HG03558 (cell line): Measurements from ENCODE around the gene PPP6R3.
"Not testable (repeated sequence)": the region's sequence is repeated elsewhere in the genome, so short reads cannot be mapped to it uniquely, and the experiment has no call there.

Experiments used
- ATAC-seq: cut with Tn5 transposase; IDR thresholded peaks from one replicate; pipeline ENCODE4 v1.9.1; 2021; ENCODE audit warnings: moderate number of reproducible peaks; ENCODE audit not compliant: unreplicated experiment; ENCODE audit errors: extremely low read depth

PPP6R3 gene

DNA sequence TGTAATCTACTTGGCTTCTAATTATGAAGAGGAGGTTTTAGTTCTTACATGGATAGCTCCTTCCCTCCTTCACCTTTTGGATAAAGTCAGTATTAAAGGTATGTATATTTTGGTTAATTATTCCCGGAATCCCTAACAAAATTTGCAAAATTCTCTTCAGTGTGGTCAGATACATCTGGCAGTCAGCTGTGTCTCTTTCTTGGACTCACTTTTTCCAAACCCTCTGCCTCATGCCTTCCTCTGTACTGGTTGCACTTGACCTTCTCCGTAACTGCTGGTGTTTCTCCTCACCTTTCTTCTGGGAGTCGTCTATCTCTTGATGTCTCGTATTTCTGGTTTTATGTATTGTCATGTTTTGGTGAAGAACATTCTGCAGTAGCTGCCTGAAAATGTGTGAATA is 62.5 kb downstream of the PPP6R3 start:
- ATAC-seq = no peak

DNA sequence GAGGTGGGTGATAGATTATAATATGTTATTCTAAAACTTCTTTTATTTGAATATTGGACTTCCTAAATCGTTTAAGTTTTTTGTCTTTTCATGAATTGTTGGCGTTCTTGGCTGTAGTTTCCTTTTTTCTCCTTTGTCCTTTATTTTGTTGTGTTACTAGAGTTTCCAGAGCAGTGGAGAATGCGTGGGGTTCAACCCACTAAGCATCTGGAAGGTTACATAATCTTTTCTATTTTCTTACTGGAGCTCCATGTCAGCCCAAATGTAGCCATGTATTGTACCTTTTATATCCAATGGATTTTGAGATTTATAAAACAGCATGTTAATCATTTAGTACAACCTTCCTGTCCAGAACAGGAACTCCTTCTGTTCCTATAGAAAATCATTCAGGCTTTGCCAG is 63.2 kb downstream of the PPP6R3 start:
- no peak for ATAC-seq

DNA sequence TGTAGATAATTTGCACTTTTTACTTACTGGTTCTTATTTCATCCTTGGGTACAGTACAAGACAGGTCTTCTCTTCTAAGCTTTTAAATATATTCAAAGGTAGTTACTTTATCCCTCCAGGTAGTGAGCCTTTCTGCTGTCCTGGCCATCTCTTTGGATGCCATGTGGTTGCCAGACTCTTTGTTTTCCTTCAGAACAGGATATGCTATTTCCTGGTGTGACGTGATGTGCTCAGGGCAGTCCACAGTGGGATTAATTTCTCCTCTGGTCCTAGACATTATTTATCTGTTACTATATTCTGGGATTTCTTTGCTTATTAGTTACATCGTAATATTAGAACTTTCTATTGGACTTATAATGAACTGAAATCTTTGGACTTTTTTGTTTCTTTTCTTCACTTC is 63.7 kb downstream of the PPP6R3 start:
- ATAC-seq = no peak

DNA sequence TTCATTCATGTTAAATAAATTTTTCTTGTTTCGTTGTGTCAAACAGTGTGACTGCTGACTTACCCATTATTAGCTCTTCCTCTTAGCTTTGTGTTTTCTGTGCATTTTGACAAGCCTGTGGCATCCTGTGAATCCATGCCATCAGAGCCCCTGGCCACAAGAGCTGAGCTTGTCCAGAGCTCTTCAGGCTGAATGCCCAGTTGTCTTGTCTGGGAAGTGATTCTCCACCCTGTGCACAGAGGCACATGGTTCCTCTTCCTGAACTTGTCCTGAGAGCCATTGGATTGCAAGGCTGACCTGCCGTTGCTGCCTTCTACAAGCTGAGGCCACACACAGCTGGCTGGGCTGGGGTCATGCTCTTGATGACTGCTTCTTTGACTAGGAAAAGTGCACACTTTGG is 64.1 kb downstream of the PPP6R3 start:
- no peak for ATAC-seq

DNA sequence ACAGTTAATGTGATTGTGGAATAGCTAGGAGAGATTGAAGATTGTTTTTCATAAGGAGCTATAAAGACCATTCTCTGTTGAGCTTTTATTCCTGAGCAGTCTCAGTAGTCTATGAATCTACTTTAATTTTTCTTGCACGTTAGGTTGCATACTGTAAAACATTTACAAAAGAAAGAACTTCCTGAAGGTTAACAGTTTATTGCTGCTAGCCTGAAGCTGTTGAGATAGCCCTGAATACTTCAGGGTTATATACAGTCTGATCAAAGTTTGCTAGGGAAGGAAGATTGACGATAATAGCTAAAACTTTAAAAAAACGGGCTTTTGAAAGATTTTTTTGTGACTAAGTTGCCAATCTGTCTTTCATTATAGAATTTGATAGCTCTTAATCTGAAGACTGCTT is 64.8 kb downstream of the PPP6R3 start:
- ATAC-seq = no peak

DNA sequence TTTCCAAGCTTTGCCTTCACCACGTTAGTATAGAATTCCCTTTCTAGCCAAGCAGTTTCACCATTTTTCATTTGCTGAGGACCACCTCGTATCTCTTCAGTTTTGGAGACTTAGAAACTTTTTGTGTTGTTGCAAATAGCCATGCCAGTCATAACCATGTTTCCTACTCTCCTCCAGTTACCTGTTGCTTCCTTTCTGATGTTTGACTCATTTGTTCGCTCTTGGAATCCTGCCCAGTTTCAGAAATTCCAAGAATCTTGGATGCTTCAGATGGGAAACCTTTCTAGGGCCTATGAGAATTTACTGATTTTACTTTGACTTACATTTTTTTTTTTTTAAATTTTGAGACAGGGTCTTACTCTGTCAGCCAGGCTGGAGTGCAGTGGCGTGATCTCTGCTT is 65.4 kb downstream of the PPP6R3 start:
- ATAC-seq = no peak

DNA sequence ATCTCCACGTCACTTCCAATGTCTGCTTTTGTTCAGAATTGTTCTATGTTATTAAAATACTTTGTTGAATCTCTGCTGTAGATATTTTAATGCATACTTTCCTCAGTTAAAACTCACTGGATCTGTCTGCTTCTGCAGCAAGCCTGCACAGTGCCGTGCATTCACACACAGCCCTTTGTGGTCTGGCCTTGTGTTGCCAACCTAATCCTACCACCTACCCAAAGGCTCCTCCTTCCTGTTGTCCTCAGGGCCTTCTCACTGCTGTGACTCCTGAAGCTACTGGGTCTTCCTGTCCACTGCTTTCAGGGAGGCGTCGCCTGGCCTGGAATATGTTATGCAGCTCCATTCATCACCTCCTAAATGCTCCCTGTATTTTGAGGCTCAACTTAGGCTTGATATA is 67.0 kb downstream of the PPP6R3 start:
- ATAC-seq = no peak

DNA sequence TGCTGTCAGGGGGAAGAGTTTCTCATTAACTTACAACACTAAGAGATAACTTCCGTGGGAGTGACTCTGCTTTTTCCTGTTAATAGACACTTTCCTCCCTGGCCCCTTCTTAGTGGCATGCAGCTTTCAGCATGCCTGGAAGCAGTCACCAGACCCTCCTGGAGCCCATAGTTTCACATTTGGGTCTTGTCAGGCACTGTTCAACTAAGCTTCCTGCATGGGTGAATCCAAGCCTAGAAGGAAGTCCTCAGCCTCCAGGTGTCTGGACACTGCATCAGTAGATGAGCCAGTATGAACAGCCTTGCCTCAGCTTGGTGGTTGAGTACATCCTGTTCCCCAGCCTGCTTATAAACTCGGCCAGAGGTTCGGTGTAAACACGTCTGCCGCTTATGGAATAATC is 68.1 kb downstream of the PPP6R3 start:
- ATAC-seq = no peak

DNA sequence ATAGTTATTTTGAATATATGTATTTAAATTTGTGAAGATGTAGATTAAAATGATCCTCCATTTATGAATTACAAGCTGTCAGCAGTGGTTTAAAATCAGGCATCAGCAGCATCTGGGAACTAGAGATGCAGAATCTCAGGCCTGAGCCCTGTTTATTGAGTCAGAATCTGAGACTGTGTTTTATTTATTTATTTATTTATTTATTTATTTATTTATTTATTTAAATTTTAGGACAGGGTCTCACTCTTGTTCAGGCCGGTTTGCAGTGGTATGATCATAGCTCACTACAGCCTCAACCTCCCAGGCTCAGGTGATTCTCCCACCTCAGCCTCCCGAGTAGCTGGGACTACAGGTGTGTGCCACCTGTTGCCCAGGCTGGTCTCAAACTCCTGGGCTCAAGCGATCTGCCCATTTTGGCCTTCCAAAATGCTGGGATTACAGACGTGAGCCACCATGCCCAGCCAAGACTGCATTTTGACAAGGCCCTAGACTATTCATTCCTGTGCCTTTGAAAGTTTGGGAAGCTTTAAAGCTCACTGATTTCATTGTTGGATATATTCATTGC is 70.7 kb downstream of the PPP6R3 start:
- ATAC-seq = no peak

DNA sequence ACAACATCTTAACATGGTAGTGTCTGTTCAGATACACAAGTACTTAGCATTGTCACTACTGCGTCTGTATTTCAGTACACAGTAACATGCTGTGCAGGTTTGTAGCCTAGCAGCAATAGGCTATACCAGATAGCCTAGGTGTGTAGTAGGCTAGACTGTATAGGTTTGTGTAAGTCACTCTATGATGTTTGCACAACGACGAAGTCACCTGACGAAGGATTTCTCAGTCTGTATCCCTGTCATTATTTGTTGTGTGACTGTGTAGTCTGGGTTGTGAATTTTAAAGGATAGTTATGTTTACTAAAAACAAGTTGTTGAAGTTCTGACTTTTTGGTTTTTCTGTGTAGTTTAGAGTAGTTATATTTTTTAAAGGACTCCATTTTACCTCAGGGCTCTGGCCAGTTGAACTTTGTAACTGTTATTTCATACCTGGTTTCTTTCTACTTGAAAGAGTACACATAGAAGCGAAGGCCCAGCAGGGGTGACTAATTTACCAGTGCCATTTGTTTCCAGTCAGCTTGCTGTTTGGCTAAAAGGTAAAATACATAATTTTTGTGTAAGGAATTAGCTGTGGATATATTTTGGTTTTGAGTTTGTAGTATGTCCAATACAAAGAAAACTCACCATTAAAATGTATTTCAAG is 72.3 kb downstream of the PPP6R3 start:
- ATAC-seq = no peak

DNA sequence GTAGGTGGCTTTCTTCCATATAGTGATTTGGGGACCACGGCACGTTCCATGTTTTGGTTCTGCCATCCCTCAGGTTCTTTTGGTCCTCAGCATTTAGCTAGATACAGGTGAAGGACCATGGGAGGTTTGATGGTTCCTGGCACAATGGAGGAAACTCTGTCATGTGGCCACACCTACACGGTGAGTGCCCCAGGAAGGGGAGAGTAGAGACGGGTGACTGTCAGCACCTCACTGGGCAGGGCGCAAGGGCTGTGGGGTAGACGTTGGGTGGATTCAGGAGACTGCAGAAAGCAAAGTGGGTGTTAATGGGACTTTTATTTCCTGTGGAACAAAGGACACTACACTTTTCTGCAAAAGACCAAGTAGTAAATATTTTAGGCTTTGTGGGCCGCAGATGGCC is 73.4 kb downstream of the PPP6R3 start:
- no peak for ATAC-seq

DNA sequence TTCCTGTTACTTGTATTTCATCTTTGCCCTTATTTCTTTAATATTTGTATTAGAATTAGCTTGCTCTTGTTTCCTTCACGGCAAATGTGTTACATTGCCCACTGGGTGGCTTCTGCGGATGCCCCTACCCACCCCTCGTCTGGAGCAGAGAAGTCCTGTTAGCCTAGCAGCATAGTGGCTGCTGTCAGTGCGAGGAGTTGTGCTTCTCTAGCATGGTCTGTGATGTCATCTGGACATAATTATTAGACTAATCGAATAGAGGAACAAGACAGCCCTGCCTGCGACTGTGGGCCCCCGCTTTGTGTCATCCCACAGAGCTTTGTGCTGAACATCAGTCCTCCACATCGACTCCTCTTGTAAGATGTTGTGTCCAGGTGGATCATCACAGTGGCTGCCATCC is 74.5 kb downstream of the PPP6R3 start:
- ATAC-seq = no peak

DNA sequence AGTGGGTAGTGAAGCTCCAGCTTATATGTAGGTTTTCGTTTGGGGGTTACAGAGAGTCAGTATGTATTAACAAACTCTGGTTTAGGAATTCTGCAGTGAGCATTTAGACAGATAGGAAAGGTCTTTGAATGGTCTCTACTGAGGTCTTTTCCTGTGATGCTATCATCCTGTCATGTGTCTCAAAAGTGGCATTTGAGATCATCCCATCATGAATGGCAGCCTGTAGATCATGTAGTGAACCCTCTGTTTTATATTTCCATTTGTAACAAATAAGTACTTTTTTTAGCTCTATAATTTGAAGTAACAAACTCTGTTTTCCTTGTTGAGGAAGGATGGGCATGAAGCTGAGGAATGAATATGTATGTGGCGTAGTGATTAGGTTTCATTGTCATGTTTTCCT is 76.2 kb downstream of the PPP6R3 start:
- no peak for ATAC-seq

DNA sequence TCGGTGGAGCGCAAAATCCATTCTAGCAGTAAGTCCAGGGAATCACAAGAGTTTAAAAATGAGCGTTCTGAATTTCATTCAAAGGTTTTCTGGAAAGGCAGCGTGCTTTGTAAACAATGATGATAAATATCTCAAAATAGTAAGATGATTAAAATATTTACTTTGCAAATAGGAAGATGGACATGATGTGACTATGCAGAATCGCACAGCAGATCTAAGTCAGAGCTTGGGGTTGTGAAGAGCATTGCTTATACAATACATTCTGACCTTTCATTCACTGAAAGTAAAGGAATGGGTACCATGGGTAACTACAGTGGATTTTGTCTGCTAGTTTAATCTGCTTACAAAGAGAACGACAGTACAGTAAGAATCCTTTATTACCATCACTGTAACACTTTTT is 77.5 kb downstream of the PPP6R3 start:
- no peak for ATAC-seq

DNA sequence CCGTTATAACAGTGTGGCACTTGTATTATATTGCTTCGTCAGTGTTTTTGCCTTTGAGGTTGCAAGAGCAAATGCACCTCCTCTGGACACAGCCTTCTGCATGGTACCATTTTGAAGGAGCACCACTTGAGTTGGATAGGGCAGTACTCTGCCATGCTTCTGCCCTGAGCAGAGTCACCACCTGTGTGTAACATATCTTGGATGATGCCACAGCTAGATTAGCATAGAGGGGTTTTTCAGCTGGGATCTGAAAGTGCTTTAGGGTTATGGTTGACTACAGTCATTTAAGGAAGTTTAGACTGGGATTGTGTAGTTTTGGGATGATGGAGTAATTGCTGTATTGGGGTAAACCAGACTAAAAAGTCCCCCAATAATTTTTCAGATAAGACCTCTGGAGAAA is 78.8 kb downstream of the PPP6R3 start:
- ATAC-seq = no peak

DNA sequence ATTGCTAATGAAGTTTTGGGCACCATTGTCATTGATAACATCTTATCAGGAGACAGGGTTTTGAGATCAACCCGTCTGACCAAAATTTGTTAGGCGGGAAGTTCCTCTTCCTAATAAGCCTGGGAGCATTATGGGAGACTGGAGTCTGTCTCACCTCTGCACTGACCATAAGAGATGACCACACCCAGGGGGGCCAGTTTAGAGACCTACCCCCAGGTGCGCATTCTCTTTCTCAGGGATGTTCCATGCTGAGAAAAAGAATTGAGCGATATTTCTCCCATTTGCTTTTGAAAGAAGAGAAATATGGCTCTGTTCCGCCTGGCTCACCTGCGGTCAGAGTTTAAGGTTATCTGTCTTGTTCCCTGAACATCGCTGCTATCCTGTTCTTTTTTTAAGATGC is 80.0 kb downstream of the PPP6R3 start:
- not testable (repeated sequence) for ATAC-seq

DNA sequence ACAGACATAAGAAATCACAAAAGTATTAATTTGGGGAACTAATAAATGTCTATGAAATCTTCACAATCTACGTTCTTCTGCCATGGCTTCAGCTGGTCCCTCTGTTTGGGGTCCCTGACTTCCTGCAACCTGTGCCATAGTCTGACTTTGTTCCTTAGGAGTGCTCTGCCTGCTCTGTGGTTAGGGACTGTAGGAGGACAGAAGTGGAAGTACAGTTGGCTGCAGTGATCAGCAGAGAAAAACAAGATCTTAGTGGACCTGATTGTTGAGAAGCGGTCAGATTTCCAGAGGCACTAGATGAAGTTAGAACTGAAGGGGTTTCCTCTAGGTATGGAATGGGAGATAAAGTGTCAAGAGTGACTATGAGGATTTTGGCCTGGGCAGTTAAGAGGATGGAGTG is 80.6 kb downstream of the PPP6R3 start:
- no peak for ATAC-seq

DNA sequence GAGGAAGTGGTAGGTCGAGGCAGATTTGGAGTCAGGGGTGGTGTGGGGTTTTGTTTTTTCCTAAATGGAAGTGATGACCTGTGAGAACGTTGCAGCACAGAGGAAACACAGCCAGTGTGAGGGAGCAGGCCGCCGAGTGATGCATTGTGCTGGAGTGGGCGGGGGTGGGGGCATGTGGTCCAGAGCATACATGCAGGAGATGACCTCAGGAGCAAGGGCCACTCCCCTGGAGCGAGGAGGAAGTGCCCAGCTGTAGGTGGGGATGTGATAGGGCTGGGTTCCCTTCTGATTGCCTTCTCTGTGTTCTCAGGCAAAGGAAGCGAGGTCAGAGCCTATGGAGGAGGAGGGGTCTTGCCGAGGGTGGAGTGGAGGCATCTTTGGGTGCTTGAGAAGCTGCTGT is 81.4 kb downstream of the PPP6R3 start:
- ATAC-seq = no peak

DNA sequence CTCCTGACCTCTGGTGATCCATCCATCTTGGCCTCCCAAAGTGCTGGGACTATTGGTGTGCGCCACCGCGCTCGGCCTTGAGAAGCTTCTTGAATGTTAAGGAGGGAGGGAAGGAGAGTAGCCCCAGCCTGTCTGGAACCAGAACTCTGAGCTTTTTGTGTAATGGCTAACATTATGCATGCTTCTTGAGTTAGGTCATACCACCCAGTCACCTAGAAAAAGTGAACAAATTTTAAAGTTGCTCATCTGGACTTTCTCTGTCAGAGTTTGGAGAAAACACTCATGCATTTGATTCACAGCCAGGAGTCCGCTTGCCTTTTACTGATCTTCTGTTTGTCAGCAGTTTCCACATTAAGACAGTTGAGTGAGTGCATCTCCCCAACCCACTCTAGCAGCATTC is 82.1 kb downstream of the PPP6R3 start:
- ATAC-seq = no peak

DNA sequence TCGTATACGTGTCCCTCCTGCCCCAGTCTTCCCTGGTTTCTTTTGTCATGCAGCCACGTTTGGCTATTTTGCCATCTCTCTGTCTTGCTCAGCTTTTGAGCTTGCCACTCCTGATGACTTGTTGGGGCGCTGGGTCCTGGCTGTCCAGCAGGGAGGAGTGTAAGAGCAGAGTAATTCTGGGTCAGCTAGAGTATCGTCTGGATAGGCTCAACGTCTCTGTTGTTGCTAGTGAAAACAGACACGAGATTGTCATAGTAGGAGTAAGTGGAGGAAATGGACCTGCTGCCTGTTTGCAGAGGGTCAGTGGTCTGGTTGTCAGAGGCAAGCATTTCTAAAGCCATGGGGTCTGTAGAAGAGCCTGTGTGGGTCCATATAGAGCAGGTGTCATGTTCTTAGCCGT is 83.0 kb downstream of the PPP6R3 start:
- ATAC-seq = no peak

DNA sequence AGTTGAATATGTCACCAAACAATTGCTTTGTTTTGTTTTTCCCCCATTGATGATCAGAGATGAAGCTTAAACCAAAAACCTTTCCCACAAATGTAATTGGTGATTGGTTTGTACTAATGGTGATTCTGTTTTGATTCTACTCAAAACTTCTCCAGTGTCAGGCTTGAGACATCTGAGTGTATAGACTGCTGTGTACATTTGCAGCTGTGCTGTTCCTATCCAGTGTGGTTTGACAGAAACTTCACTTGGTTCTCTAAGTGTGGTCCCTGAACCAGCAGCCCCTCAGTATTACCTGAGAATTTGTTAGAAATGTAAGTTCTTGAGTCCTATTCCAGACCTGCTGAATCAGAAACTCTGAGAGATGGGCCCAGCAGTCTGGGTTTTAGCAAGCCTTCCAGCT is 84.8 kb downstream of the PPP6R3 start:
- no peak for ATAC-seq

DNA sequence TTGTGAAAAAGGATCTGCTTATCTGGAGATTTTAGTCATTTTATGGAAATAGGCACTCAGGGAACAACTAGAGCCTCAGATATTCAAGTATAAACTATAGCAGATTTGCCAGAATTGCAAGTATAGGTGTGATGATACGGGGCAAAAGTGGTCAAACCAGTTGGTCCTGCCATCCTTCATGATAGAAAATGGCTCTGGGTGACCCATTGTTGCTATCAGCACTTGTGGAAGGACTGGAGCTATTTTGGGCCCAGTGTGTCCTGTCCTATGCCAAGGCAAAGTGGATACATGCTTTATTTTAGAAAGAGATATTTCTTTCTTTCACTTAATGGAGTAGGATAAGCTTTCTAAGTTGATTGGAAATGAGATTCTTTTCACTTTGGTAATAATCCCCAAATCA is 85.2 kb downstream of the PPP6R3 start:
- ATAC-seq = no peak

DNA sequence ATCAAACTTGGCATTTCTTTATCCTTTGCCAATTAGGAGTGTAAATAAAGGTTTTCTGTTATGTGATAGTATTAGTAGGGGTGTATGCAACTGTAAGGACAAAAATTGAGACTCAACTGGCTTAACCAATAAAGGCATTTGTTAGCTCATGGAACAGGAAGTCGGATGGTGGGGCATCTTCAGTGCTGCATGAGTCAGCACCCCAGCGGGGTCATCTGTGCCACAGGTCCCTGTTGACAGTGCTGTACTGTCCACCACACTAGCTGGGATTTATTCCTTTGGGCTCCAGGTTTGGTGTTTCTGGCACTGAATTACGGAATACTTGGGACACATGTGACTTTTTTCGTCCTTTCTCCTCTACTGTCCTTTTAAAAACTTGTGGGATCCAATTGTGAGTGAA is 86.0 kb downstream of the PPP6R3 start:
- no peak for ATAC-seq
